Spleen (tissue), 11 donors: ENCODE measurements around the gene GIMAP6. TPM values are rescaled to one million over a fixed set of nuclear protein-coding genes. Genes with fewer than 3 reads are reported as not detected.

ENCODE experiments used
- DNase-seq: peaks from one replicate; pipeline ENCODE4 v3.0.0-alpha.2; 2020
- H3K27ac ChIP-seq, 8 donors: fragments of 200-600 bp; sonication (generic) in 7 of 8; 1 replicate in 4 of 8; 2 replicates in 4 of 8; pipeline versions ENCODE4 v1.5.0 to v1.8.0; 2016 to 2021; ENCODE audit warnings: inconsistent platforms in 4 of 8, mild to moderate bottlenecking in 4 of 8, moderate library complexity in 1 of 8
- H3K27me3 ChIP-seq, 7 donors: fragments of 200-600 bp; sonication (generic) in 6 of 7; replicated peaks in 1 of 7; 1 replicate in 4 of 7; 2 replicates in 3 of 7; pipeline versions ENCODE4 v1.5.0 to v1.8.0; 2016 to 2021; ENCODE audit warnings: inconsistent platforms in 3 of 7, mild to moderate bottlenecking in 1 of 7
- H3K36me3 ChIP-seq, 6 donors: fragments of 200-600 bp; sonication (generic) in 5 of 6; 1 replicate in 4 of 6; 2 replicates in 2 of 6; pipeline versions ENCODE4 v1.5.0 to v1.8.0; 2016 to 2021; ENCODE audit warnings: inconsistent platforms in 2 of 6
- H3K4me1 ChIP-seq, 6 donors: fragments of 200-600 bp; sonication (generic) in 5 of 6; 1 replicate in 3 of 6; 2 replicates in 3 of 6; pipeline versions ENCODE4 v1.5.0 to v1.8.0; 2016 to 2021; ENCODE audit warnings: inconsistent platforms in 3 of 6
- H3K4me3 ChIP-seq, 8 donors: fragments of 200-600 bp; sonication (generic) in 7 of 8; 1 replicate in 4 of 8; 2 replicates in 4 of 8; pipeline versions ENCODE4 v1.5.0 to v1.8.0; 2016 to 2021; ENCODE audit warnings: inconsistent platforms in 4 of 8, mild to moderate bottlenecking in 4 of 8, moderate library complexity in 2 of 8
- H3K9me3 ChIP-seq, 8 donors: fragments of 200-600 bp; sonication (generic) in 7 of 8; 1 replicate in 4 of 8; 2 replicates in 4 of 8; pipeline versions ENCODE4 v1.5.0 to v1.8.0; 2016 to 2021; ENCODE audit warnings: inconsistent platforms in 4 of 8
- CTCF ChIP-seq, 11 experiments: fragments of 200-600 bp in 7 of 11; fragments of 450-650 bp in 4 of 11; sonication (generic) in 4 of 11; IDR thresholded peaks in 8 of 11; conservative IDR thresholded peaks in 3 of 11; 1 replicate in 7 of 11; 2 replicates in 4 of 11; pipeline versions ENCODE4 v1.4.0 to v1.8.0; 2016 to 2021; ENCODE audit warnings: antibody characterized with exemption in 11 of 11, inconsistent platforms in 4 of 11, mild to moderate bottlenecking in 1 of 11
- POLR2A ChIP-seq, 3 donors: fragments of 450-650 bp; IDR thresholded peaks; one replicate each; pipeline ENCODE4 v1.5.1; 2017; ENCODE audit warnings: antibody characterized with exemption in 3 of 3, mild to moderate bottlenecking in 1 of 3
- POLR2AphosphoS5 ChIP-seq, 3 donors: sonication (generic); formaldehyde crosslinking; IDR thresholded peaks; one replicate each; pipeline ENCODE4 v1.5.1; 2017; ENCODE audit warnings: antibody characterized with exemption in 3 of 3
- WGBS, 5 donors: extraction: QIAGEN DNeasy Blood & Tissue Kit in 3 of 5; methylation state at CpG; one replicate each; pipeline versions ENCODE4 v1.1.5 to v1.1.7; 2013 to 2018; 5-methylcytosine and 5-hydroxymethylcytosine counted together
- intact Hi-C: fragments of 100-400 bp; cut with DNase I; formaldehyde crosslinking; loops from one replicate; pipeline ENCODE4 v1.15.0; 2023; ENCODE audit warnings: low total_unique reads
- polyA plus RNA-seq, 3 donors: library from polyadenylated mRNA; stranded (reverse); fragments of 200-250 nt; gene quantifications; one replicate each; pipeline ENCODE4 v1.2.1, GENCODE V29; 2013
- total RNA-seq, 7 donors: library from RNA; depleted of rRNA in 3 of 7; stranded (reverse); fragments of >200 nt in 3 of 7; fragmentation: NEBNext Ultra II Directional in 4 of 7; extraction: Animal tissue kit (Norgen Biotek cat#: 25700) in 4 of 7; gene quantifications; one replicate each; pipeline versions ENCODE4 v1.1.0 to v1.2.1, GENCODE V29; 2016 to 2021
- donor health status: healthy with polysubstance abuse.
- donor health status: DM: no; HTN: no; CAD: no; lungs with moderate emphysema.
- donor health status: DM: no; HTN: no; CAD: no.
- donor health status: Bipolar disorder and iron deficiency.
- donor health status: healthy.
- donor health status: DM: no; HTN: no; CAD: no.
- donor health status: DM: yes; HTN: yes; CAD: no.

Gene GIMAP6
- total and polyA plus RNA-seq, 10 donors: 18.2 to 181 (median 102) TPM

- Histone ChIP-seq H3K4me3 (no peak overlapping the region), H3K4me1 (peaks cover 0 to 8% (median 0%) of the 10 kb centered on the region in 6 donors), H3K36me3 (no peaks in the 10 kb centered on the region), H3K9me3 (peaks cover 0 to 16% (median 10%) of the 10 kb centered on the region in 8 donors), H3K27me3 (no peaks in the 10 kb centered on the region), H3K27ac (no peak overlapping the region)
- no peak for TF ChIP-seq POLR2AphosphoS5 (IDR thresholded peaks at IDR 0.05)
- TF ChIP-seq CTCF (IDR thresholded peaks at IDR 0.05 in 8 of 11, conservative IDR thresholded peaks at IDR 0.05 in 3 of 11): no peak
- no peak for TF ChIP-seq POLR2A (IDR thresholded peaks at IDR 0.05)
- WGBS, 5 donors: 57 to 90% (median 83%) methylated on average over 3 of the region's 3 CpGs
- no peak for DNase-seq
- intact Hi-C loops: no loop called here
Measured at GRCh38 chr7:150657526-150657925, 25.3 kb upstream of the GIMAP6 start.

GRCh38 chr7:150656047-150656446 lies 23.9 kb upstream of the GIMAP6 start:
- peaks cover 0 to 16% (median 10%) of the 10 kb centered on the region in 8 donors for H3K9me3 ChIP-seq
- no peaks in the 10 kb centered on the region for H3K4me1 ChIP-seq
- H3K36me3 ChIP-seq: no peaks in the 10 kb centered on the region
- no peaks in the 10 kb centered on the region for H3K27me3 ChIP-seq
- 82 to 89% (median 85%) methylated on average over 5 of the region's 5 CpGs for WGBS, 5 donors
- TF ChIP-seq POLR2AphosphoS5 (IDR thresholded peaks at IDR 0.05) (no peak), CTCF (IDR thresholded peaks at IDR 0.05 in 8 of 11, conservative IDR thresholded peaks at IDR 0.05 in 3 of 11) (no peak), POLR2A (IDR thresholded peaks at IDR 0.05) (no peak)
- intact Hi-C loops: no loop called here
- no peak overlapping the region for H3K27ac ChIP-seq
- no peak overlapping the region for H3K4me3 ChIP-seq
- no peak for DNase-seq

DNA sequence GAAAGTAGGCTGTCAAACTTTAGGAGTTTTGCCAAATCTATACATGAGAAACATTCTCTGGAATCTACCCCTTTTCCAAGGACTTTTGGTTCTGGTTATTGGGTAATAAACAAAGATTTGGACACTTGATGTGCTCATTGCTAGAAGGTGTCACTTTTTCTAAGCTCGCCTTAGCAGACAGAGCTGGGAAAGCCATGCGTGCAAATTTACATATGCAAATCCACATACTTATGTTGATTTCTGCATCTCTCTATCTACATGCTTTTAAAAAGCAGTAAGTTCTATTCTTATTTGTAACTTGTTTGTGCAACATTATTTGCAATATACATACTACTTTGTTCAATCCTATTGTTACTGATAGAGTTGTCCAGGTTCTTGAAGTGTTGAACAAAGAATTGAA lies 22.5 kb upstream of the GIMAP6 start:
- Histone ChIP-seq H3K4me1 (no peaks in the 10 kb centered on the region), H3K4me3 (no peak overlapping the region), H3K9me3 (peaks cover 0 to 16% (median 10%) of the 10 kb centered on the region in 8 donors), H3K27me3 (no peaks in the 10 kb centered on the region), H3K27ac (no peak overlapping the region), H3K36me3 (no peaks in the 10 kb centered on the region)
- DNase-seq: no peak
- TF ChIP-seq POLR2AphosphoS5 (IDR thresholded peaks at IDR 0.05): no peak
- no peak for TF ChIP-seq POLR2A (IDR thresholded peaks at IDR 0.05)
- no peak for TF ChIP-seq CTCF (IDR thresholded peaks at IDR 0.05 in 8 of 11, conservative IDR thresholded peaks at IDR 0.05 in 3 of 11)
- 77 to 92% (median 90%) methylated on average over 2 of the region's 2 CpGs for WGBS, 5 donors
- intact Hi-C loops: no loop called here

- Histone ChIP-seq H3K27ac (peak overlapping the region in 2 of 8 donors; percentile 37 to 38), H3K9me3 (peaks cover 0 to 8% (median 0%) of the 10 kb centered on the region in 8 donors), H3K27me3 (no peaks in the 10 kb centered on the region), H3K4me1 (peaks cover 0 to 7% (median 0%) of the 10 kb centered on the region in 6 donors), H3K36me3 (no peaks in the 10 kb centered on the region), H3K4me3 (no peak overlapping the region)
- WGBS, 5 donors: 26 to 67% (median 52%) methylated on average over 3 of the region's 3 CpGs
- intact Hi-C loops: no loop called here
- no peak for TF ChIP-seq POLR2A (IDR thresholded peaks at IDR 0.05)
- TF ChIP-seq POLR2AphosphoS5 (IDR thresholded peaks at IDR 0.05): no peak
- TF ChIP-seq CTCF (IDR thresholded peaks at IDR 0.05 in 8 of 11, conservative IDR thresholded peaks at IDR 0.05 in 3 of 11): no peak
- DNase-seq: no peak
Measured at GRCh38 chr7:150649080-150649385, 16.8 kb upstream of the GIMAP6 start.
